Gastrocnemius medialis (tissue), 4 donors: ENCODE data around the gene ZBTB46.
"Not testable (repeated sequence)": the region's sequence is repeated elsewhere in the genome, so short reads cannot be mapped to it uniquely, and the experiment has no call there.

Experiments used
- CTCF ChIP-seq, 5 experiments: fragments of 450-650 bp in 3 of 5; fragments of 200-600 bp in 2 of 5; sonication (generic) in 2 of 5; IDR thresholded peaks in 4 of 5; conservative IDR thresholded peaks in 1 of 5; 1 replicate in 4 of 5; 2 replicates in 1 of 5; pipeline ENCODE4 v1.5.1; 2016 to 2019; ENCODE audit warnings: antibody characterized with exemption in 5 of 5, mild to moderate bottlenecking in 3 of 5, moderate library complexity in 3 of 5
- POLR2A ChIP-seq, 2 donors: fragments of 450-650 bp; IDR thresholded peaks; one replicate each; pipeline ENCODE4 v1.6.1; 2017; ENCODE audit warnings: antibody characterized with exemption in 2 of 2, mild to moderate bottlenecking in 2 of 2, moderate library complexity in 2 of 2

DNA sequence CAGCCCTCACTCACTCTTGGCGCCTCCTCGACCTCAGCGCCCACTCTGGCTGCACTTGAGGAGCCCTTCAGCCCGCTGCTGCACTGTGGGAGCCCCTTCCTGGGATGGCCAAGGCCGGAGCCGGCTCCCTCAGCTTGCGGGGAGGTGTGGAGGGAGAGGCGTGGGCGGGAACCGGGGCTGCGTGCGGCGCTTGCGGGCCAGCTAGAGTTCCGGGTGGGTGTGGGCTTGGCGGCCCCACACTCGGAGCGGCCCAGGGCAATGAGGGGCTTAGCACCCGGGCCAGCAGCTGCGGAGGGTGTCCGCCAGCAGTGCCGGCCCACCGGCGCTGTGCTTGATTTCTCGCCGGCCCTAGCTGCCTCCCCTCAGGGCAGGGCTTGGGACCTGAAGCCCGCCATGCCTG lies 30.7 kb downstream of the ZBTB46 start:
- TF ChIP-seq CTCF (IDR thresholded peaks at IDR 0.05 in 4 of 5, conservative IDR thresholded peaks at IDR 0.05 in 1 of 5); POLR2A (IDR thresholded peaks at IDR 0.05): not testable (repeated sequence)
